GDM1 (cell line): ENCODE measurements around the gene GID4.
"Not testable (repeated sequence)": the region's sequence is repeated elsewhere in the genome, so short reads cannot be mapped to it uniquely, and the experiment has no call there.

Experiments used
- DNase-seq: peaks from one replicate; lab custom pipeline; 2025; lab: John Stamatoyannopoulos, UW

GID4 gene

GRCh38 chr17:18038861-18039534, at the start of gene GID4, which contains the start of gene ATPAF2:
Gene GID4, plus strand, starts transcription at chr17:18039408. Its CDS starts 57 bp downstream, at chr17:18039465.
Gene ATPAF2, minus strand, starts transcription at chr17:18039168. Its CDS starts 155 bp downstream, at chr17:18039013.
- peak; percentile 99 for DNase-seq

- DNase-seq, result no peak
Observed at GRCh38 chr17:17989618-17990017, 49.6 kb upstream of the GID4 start.

- no peak for DNase-seq
Observed at GRCh38 chr17:17990282-17990681, 48.9 kb upstream of the GID4 start.

GRCh38 chr17:17993366-17993765, 45.8 kb upstream of the GID4 start:
- DNase-seq, result no peak

- DNase-seq, result no peak
Observed at GRCh38 chr17:17993852-17994251, 45.4 kb upstream of the GID4 start.

GRCh38 chr17:17994271-17995069, 44.7 kb upstream of the GID4 start:
- DNase-seq, result no peak

GRCh38 chr17:17995887-17996286, 43.3 kb upstream of the GID4 start:
- DNase-seq, result not testable (repeated sequence)

GRCh38 chr17:17998934-17999333, 40.3 kb upstream of the GID4 start:
- DNase-seq, result no peak

- no peak for DNase-seq
Observed at GRCh38 chr17:17999364-18000029, 39.7 kb upstream of the GID4 start.

- DNase-seq, result no peak
Observed at GRCh38 chr17:18000030-18000408, 39.2 kb upstream of the GID4 start.

GRCh38 chr17:18002171-18002570, 37.0 kb upstream of the GID4 start:
- DNase-seq, result no peak

- DNase-seq, result no peak
Observed at GRCh38 chr17:18004345-18004744, 34.9 kb upstream of the GID4 start.

- DNase-seq, result no peak
Observed at GRCh38 chr17:18004884-18005305, 34.3 kb upstream of the GID4 start.

GRCh38 chr17:18005496-18005895, 33.7 kb upstream of the GID4 start:
- DNase-seq, result no peak

GRCh38 chr17:18006495-18007239, 32.5 kb upstream of the GID4 start:
- no peak for DNase-seq

- DNase-seq, result no peak
Observed at GRCh38 chr17:18008496-18009268, 30.5 kb upstream of the GID4 start.

GRCh38 chr17:18009609-18010420, 29.4 kb upstream of the GID4 start:
- DNase-seq, result no peak

GRCh38 chr17:18011286-18011685, 27.9 kb upstream of the GID4 start:
- DNase-seq, result no peak

GRCh38 chr17:18014006-18014405, 25.2 kb upstream of the GID4 start:
- DNase-seq, result no peak

GRCh38 chr17:18015593-18015992, 23.6 kb upstream of the GID4 start:
- DNase-seq, result no peak
